K562 (cell line): Measurements from ENCODE around the gene SLC25A42. TPM values are rescaled to one million over a fixed set of nuclear protein-coding genes. Genes with fewer than 3 reads are reported as not detected.
"Not testable (repeated sequence)": the region's sequence is repeated elsewhere in the genome, so short reads cannot be mapped to it uniquely, and the experiment has no call there.

Source experiments
- ATAC-seq: fragments of 200-7000 bp; cut with Tn5 transposase; 3 replicates; pipeline ENCODE4 v1.9.1; 2020; ENCODE audit warnings: moderate library complexity
- BruUV-seq: library from RNA; stranded (reverse); fragments of 400-500 nt; replicated peaks from 2 replicates; lab custom pipeline; 2021; lab: Mats Ljungman, UMichigan
- CTCF ChIA-PET: fragments of 300-600 bp; formaldehyde crosslinking; extraction: SDS; loops from one replicate; lab custom pipeline; 2021; ENCODE audit warnings: low intra/inter-chr PET ratio; lab: Yijun Ruan, JAX
- POLR2A ChIA-PET: fragments of 300-600, 350-650 bp; sonication (Branson Sonifier 250); formaldehyde crosslinking; extraction: SDS; loops from one replicate; lab custom pipeline; 2021; ENCODE audit warnings: antibody characterized with exemption, inconsistent platforms; lab: Yijun Ruan, JAX
- DNase-seq, 4 experiments: peaks; one replicate each; pipeline versions ENCODE4 v3.0.0 to v3.0.0-alpha.2; 2011 to 2018; ENCODE audit warnings: low spot score in 3 of 4, mixed read lengths in 3 of 4; ENCODE audit errors: extremely low read depth in 1 of 4
- FAIRE-seq: peaks from 2 replicates; lab custom pipeline; 2011; peaks lifted over from hg19 to GRCh38; lab: Jason Lieb, UNC
- H2AFZ ChIP-seq: 2 replicates; pipeline ENCODE4 v1.6.0; 2011; ENCODE audit warnings: low read depth, low read length, control low read depth, inconsistent platforms
- H3K27ac ChIP-seq: fragments of 200-600 bp; 3 replicates; pipeline ENCODE4 v1.8.0; 2011; ENCODE audit warnings: low read depth, mild to moderate bottlenecking, control low read depth, inconsistent platforms, low read length, moderate library complexity, mixed read lengths; ENCODE audit errors: extremely low read depth
- H3K27me3 ChIP-seq, 2 experiments: fragments of 300-600 bp in 1 of 2; 2 replicates in 1 of 2; 3 replicates in 1 of 2; pipeline versions ENCODE4 v1.6.0 to v1.8.0; 2011; ENCODE audit warnings: inconsistent platforms in 2 of 2, low read length in 2 of 2, mild to moderate bottlenecking in 1 of 2, mixed read lengths in 1 of 2, moderate library complexity in 1 of 2; ENCODE audit not compliant: control insufficient read depth in 2 of 2, insufficient read depth in 2 of 2
- H3K36me3 ChIP-seq: fragments of 300-600 bp; 3 replicates; pipeline ENCODE4 v1.8.0; 2011; ENCODE audit warnings: mild to moderate bottlenecking, low read length, inconsistent platforms; ENCODE audit not compliant: control insufficient read depth, insufficient read depth
- H3K4me1 ChIP-seq, 2 experiments: fragments of 200-600 bp in 1 of 2; replicated peaks in 1 of 2; 2 replicates in 1 of 2; 3 replicates in 1 of 2; pipeline versions ENCODE4 v1.5.1 to v1.8.0; 2011; ENCODE audit warnings: inconsistent platforms in 2 of 2, low read length in 2 of 2, mild to moderate bottlenecking in 1 of 2, mixed read lengths in 1 of 2, moderate library complexity in 1 of 2; ENCODE audit not compliant: control insufficient read depth in 2 of 2, insufficient read depth in 2 of 2
- H3K4me2 ChIP-seq: 2 replicates; pipeline ENCODE4 v1.6.1; 2011; ENCODE audit warnings: low read length, control low read depth, inconsistent platforms, mixed read lengths; ENCODE audit not compliant: insufficient read depth
- H3K4me3 ChIP-seq: fragments of 200-600 bp; sonication (generic), shearing (Covaris generic); 2 replicates; pipeline ENCODE4 v1.5.1; 2016; ENCODE audit warnings: control low read depth, inconsistent platforms
- H3K79me2 ChIP-seq: fragments of 200-600 bp; 3 replicates; pipeline ENCODE4 v1.8.0; 2011; ENCODE audit warnings: low read length, inconsistent platforms; ENCODE audit not compliant: control insufficient read depth, insufficient read depth
- H3K9ac ChIP-seq, 2 experiments: 2 replicates each; pipeline versions ENCODE4 v1.6.0 to v1.6.1; 2011; ENCODE audit warnings: low read depth in 2 of 2, low read length in 2 of 2, control low read depth in 1 of 2, inconsistent platforms in 1 of 2, mild to moderate bottlenecking in 1 of 2, mixed read lengths in 1 of 2; ENCODE audit not compliant: insufficient read depth in 1 of 2
- H3K9me1 ChIP-seq: one replicate; pipeline ENCODE4 v1.6.0; 2011; ENCODE audit warnings: inconsistent platforms, mild to moderate bottlenecking, low read length, moderate library complexity; ENCODE audit not compliant: control insufficient read depth, insufficient read depth
- H3K9me3 ChIP-seq: replicated peaks from 2 replicates; pipeline ENCODE4 v1.5.1; 2011; ENCODE audit warnings: low read depth, low read length, inconsistent platforms; ENCODE audit not compliant: control insufficient read depth, insufficient read depth
- H4K20me1 ChIP-seq: replicated peaks from 2 replicates; pipeline ENCODE4 v1.6.1; 2011; ENCODE audit warnings: low read length, inconsistent platforms, mixed read lengths; ENCODE audit not compliant: control insufficient read depth, insufficient read depth
- CCAR2 ChIP-seq: fragments of 200-400 bp; formaldehyde crosslinking; IDR thresholded peaks from 2 replicates; pipeline ENCODE4 v1.6.1; 2017; ENCODE audit warnings: mild to moderate bottlenecking, low read depth, low read length
- CREB3L1 ChIP-seq: fragments of 450-650 bp; IDR thresholded peaks from 2 replicates; pipeline ENCODE4 v1.6.1; 2014; ENCODE audit warnings: low read depth, mild to moderate bottlenecking, moderate library complexity, borderline replicate concordance
- DNMT1 ChIP-seq: fragments of 450-650 bp; IDR thresholded peaks from 2 replicates; pipeline ENCODE4 v1.6.1; 2016; ENCODE audit warnings: antibody characterized with exemption, mild to moderate bottlenecking
- ELF2 ChIP-seq: fragments of 250-450 bp; sonication (Bioruptor Pico); IDR thresholded peaks from 2 replicates; pipeline ENCODE4 v1.5.0; 2021; ENCODE audit warnings: mild to moderate bottlenecking
- EP300 ChIP-seq: IDR thresholded peaks from 2 replicates; pipeline ENCODE4 v1.6.1; 2012; ENCODE audit warnings: low read length, improper control_type of control experiment
- HMBOX1 ChIP-seq: sonication (generic); IDR thresholded peaks from 2 replicates; pipeline ENCODE4 v1.6.1; 2016
- ZFP30 ChIP-seq: fragments of 250-450 bp; sonication (Bioruptor Pico); IDR thresholded peaks from 2 replicates; pipeline ENCODE4 v1.8.0; 2022; ENCODE audit warnings: moderate library complexity, mild to moderate bottlenecking, inconsistent platforms, borderline replicate concordance
- ZNF121 ChIP-seq: sonication (generic); formaldehyde crosslinking; conservative IDR thresholded peaks from 2 replicates; pipeline ENCODE4 v1.8.0; 2022; ENCODE audit warnings: missing genetic modification reagents
- ZNF134 ChIP-seq: fragments of 250-450 bp; sonication (Bioruptor Pico); conservative IDR thresholded peaks from 2 replicates; pipeline ENCODE4 v1.4.0; 2020
- ZNF146 ChIP-seq: IDR thresholded peaks from one replicate; pipeline ENCODE4 v1.6.1; 2018; ENCODE audit warnings: missing compliant biosample characterization; ENCODE audit not compliant: unreplicated experiment
- ZNF655 ChIP-seq: fragments of 250-450 bp; sonication (Bioruptor Pico); IDR thresholded peaks from 2 replicates; pipeline ENCODE4 v1.5.0; 2021
- WGBS: fragments of 100-300 bp; shearing (Covaris generic); methylation state at CpG from one replicate; pipeline ENCODE4 v1.1.6; 2016; ENCODE audit warnings: low coverage, mixed read lengths; ENCODE audit not compliant: insufficient coverage; ENCODE audit errors: missing lambda C conversion rate; 5-methylcytosine and 5-hydroxymethylcytosine counted together
- in situ Hi-C: fragments of 300-500 bp; cut with MboI; formaldehyde crosslinking; loops from 4 replicates; pipeline ENCODE4 v1.15.0; 2018; ENCODE audit warnings: inconsistent platforms, mixed read lengths
- intact Hi-C: fragments of 100-400 bp; cut with micrococcal nuclease; formaldehyde crosslinking; loops from 2 replicates; pipeline ENCODE4 v1.14.2; 2022
- polyA plus RNA-seq, 8 experiments: library from polyadenylated mRNA; depleted of rRNA in 4 of 8; stranded (reverse) in 5 of 8; unstranded in 3 of 8; fragments of >200 nt; fragmentation: Nextera tagmentation in 2 of 8; fragmentation: Illumina TruSeq in 1 of 8; extraction: Ambion mirVana in 2 of 8; extraction: Trizol in 1 of 8; gene quantifications; 2 replicates each; pipeline versions ENCODE4 v1.2.1 to v1.2.3, GENCODE V29; 2011 to 2014; ENCODE audit warnings: inconsistent platforms in 1 of 8, missing spikeins in 1 of 8
- total RNA-seq, 7 experiments: library from RNA; depleted of rRNA in 6 of 7; stranded (reverse); fragments of >200 nt in 6 of 7; fragmentation: Illumina TruSeq in 2 of 7; extraction: Trizol in 2 of 7; gene quantifications; 2 replicates each; pipeline versions ENCODE4 v1.2.1 to v1.2.3, GENCODE V29; 2011 to 2021; ENCODE audit warnings: low replicate concordance in 1 of 7

Gene SLC25A42
- total and polyA plus RNA-seq, 9 of the 15 experiments (the other 6 are each of a cell fraction or from before 2014, with no cell fraction given) = 0.59 to 32.2 (median 14.1) TPM

GRCh38 chr19:19148504-19148903 lies 84.7 kb downstream of the SLC25A42 start:
- H2AFZ ChIP-seq, in situ Hi-C loops: not testable (repeated sequence)
- peak; percentile 19; the same call in 1 of the 2 replicates for TF ChIP-seq ZNF121 (CRISPR knock-in tag)
- TF ChIP-seq, all 486 proteins: peak for 1; not testable (repeated sequence) for 485
- DNase-seq, H3K4me3 ChIP-seq, FAIRE-seq, H3K27ac ChIP-seq, H3K36me3 ChIP-seq, intact Hi-C loops, H3K27me3 ChIP-seq, H3K9ac ChIP-seq, H3K4me2 ChIP-seq, H4K20me1 ChIP-seq, H3K9me1 ChIP-seq, CTCF ChIA-PET, H3K79me2 ChIP-seq, H3K9me3 ChIP-seq, BruUV-seq, ATAC-seq: not testable (repeated sequence)
- 78% methylated on average over 8 of the region's 8 CpGs for WGBS
- peaks cover 0 to 22% of the 10 kb centered on the region in 2 experiments; a peak in 2 of 5 replicates for H3K4me1 ChIP-seq
- POLR2A ChIA-PET = interaction anchor here (0.8 kb wide), 1 partner anchor 22 kb away, joined by 3 read pairs; the partner anchor contains the start of gene MEF2B

- POLR2A ChIA-PET = no interaction called here
- BruUV-seq = no TSS peak
Measured at GRCh38 chr19:19149435-19149834, 85.6 kb downstream of the SLC25A42 start.

More at GRCh38 chr19:19149435-19149834, 85.6 kb downstream of the SLC25A42 start:
- in situ Hi-C loops = no loop called here
- H3K9me1 ChIP-seq = no peaks in the 10 kb centered on the region
- no peak overlapping the region for H3K4me2 ChIP-seq
- peak overlapping the region in 1 of 2 experiments; percentile 41; a peak in 1 of 4 replicates for H3K9ac ChIP-seq
- DNase-seq (no peak), ATAC-seq (no peak), FAIRE-seq (no peak)
- H3K36me3 ChIP-seq = no peaks in the 10 kb centered on the region
- intact Hi-C loops = no loop called here
- H4K20me1 ChIP-seq = no peaks in the 10 kb centered on the region
- no peaks in the 10 kb centered on the region for H3K9me3 ChIP-seq
- H3K27ac ChIP-seq = no peak overlapping the region
- H3K4me3 ChIP-seq = no peak overlapping the region
- H3K4me1 ChIP-seq = peaks cover 0 to 22% of the 10 kb centered on the region in 2 experiments; a peak in 2 of 5 replicates
- TF ChIP-seq ZNF146 (CRISPR knock-in tag) (no peak), ELF2 (CRISPR knock-in tag) (no peak), CCAR2 (no peak), ZNF134 (no peak), CREB3L1 (no peak), EP300 (no peak), ZFP30 (no peak), HMBOX1 (no peak), ZNF655 (CRISPR knock-in tag) (no peak), DNMT1 (no peak)
- no peaks in the 10 kb centered on the region for H3K79me2 ChIP-seq
- no peaks in the 10 kb centered on the region for H3K27me3 ChIP-seq
- no peak overlapping the region for H2AFZ ChIP-seq
- CTCF ChIA-PET = no interaction called here
- WGBS = 22% methylated on average over 1 of the region's 2 CpGs
